OCI-LY7 (cell line): ENCODE results near the gene KCNJ9.

ENCODE experiments used
- EZH2phosphoT487 ChIP-seq: fragments of 200-600 bp; sonication (generic); IDR thresholded peaks from 2 replicates; pipeline ENCODE4 v1.6.1; 2018; ENCODE audit warnings: low read depth, borderline replicate concordance, mild to moderate bottlenecking, mixed run types, antibody characterized with exemption, low read length, moderate library complexity, mixed read lengths
- TF ChIP-seq, protein P1 (sequence below): fragments of 200-600 bp; sonication (generic); conservative IDR thresholded peaks from 2 replicates; pipeline ENCODE4 v1.5.1; 2014; ENCODE audit warnings: mild to moderate bottlenecking, antibody characterized with exemption, low read length, moderate library complexity, mixed read lengths

DNA sequence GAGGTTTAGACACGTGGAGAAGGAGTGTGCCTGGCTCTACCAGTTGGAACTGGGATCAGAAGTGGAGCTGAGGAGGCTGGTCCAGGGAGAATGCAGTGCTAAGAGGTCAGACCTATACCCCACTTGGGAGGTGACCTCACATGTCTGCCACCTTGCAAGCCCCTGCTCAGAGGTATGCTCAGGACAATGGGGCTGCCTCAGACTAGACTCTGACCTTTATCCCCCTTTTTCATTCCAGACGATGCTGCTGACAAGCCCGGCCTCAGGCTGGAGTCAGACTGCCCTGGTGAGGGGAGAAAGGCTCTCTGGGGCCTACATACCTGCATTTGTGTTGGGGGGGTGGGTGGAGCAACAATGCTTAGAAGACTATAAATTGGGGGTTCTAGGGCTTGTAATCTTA lies 16.6 kb upstream of the KCNJ9 start:
- TF ChIP-seq, protein P1, sequence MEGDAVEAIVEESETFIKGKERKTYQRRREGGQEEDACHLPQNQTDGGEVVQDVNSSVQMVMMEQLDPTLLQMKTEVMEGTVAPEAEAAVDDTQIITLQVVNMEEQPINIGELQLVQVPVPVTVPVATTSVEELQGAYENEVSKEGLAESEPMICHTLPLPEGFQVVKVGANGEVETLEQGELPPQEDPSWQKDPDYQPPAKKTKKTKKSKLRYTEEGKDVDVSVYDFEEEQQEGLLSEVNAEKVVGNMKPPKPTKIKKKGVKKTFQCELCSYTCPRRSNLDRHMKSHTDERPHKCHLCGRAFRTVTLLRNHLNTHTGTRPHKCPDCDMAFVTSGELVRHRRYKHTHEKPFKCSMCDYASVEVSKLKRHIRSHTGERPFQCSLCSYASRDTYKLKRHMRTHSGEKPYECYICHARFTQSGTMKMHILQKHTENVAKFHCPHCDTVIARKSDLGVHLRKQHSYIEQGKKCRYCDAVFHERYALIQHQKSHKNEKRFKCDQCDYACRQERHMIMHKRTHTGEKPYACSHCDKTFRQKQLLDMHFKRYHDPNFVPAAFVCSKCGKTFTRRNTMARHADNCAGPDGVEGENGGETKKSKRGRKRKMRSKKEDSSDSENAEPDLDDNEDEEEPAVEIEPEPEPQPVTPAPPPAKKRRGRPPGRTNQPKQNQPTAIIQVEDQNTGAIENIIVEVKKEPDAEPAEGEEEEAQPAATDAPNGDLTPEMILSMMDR = no peak
- no peak for TF ChIP-seq EZH2phosphoT487
